RWPE2 (cell line): ENCODE measurements around the gene SPHKAP.

Experiments used
- ATAC-seq: fragments of 200-7000 bp; cut with Tn5 transposase; 3 replicates; pipeline ENCODE4 v1.9.1; 2021; ENCODE audit warnings: low read depth
- DNase-seq: peaks from one replicate; pipeline ENCODE4 v3.0.0-alpha.2; 2020; ENCODE audit warnings: low spot score
- H3K27ac ChIP-seq: fragments of 450-650 bp; 2 replicates; pipeline ENCODE4 v1.5.1; 2017; ENCODE audit warnings: mild to moderate bottlenecking; ENCODE audit not compliant: poor library complexity, severe bottlenecking
- H3K27me3 ChIP-seq: fragments of 250-450 bp; sonication (Bioruptor Pico); 2 replicates; pipeline ENCODE4 v1.5.1; 2021; ENCODE audit warnings: mild to moderate bottlenecking, moderate library complexity; ENCODE audit not compliant: insufficient read depth, poor library complexity, severe bottlenecking
- H3K36me3 ChIP-seq: fragments of 250-450 bp; sonication (Bioruptor Pico); 2 replicates; pipeline ENCODE4 v1.5.1; 2020; ENCODE audit warnings: low read depth, mild to moderate bottlenecking, moderate library complexity
- H3K4me1 ChIP-seq: fragments of 250-450 bp; sonication (Bioruptor Pico); 2 replicates; pipeline ENCODE4 v1.5.1; 2021; ENCODE audit warnings: mild to moderate bottlenecking, moderate library complexity; ENCODE audit not compliant: insufficient read depth, poor library complexity, severe bottlenecking
- H3K4me3 ChIP-seq: fragments of 250-450 bp; sonication (Bioruptor Pico); 2 replicates; pipeline ENCODE4 v1.5.1; 2021; ENCODE audit warnings: mild to moderate bottlenecking, moderate library complexity; ENCODE audit not compliant: severe bottlenecking
- H3K9me3 ChIP-seq: fragments of 250-450 bp; sonication (Bioruptor Pico); 2 replicates; pipeline ENCODE4 v1.5.1; 2021; ENCODE audit warnings: mild to moderate bottlenecking, moderate library complexity; ENCODE audit not compliant: severe bottlenecking
- CTCF ChIP-seq: fragments of 450-650 bp; IDR thresholded peaks from one replicate; pipeline ENCODE4 v1.5.1; 2017; ENCODE audit warnings: mild to moderate bottlenecking, moderate library complexity; ENCODE audit not compliant: poor library complexity, severe bottlenecking

Gene SPHKAP

GRCh38 chr2:228059735-228060134, 121.8 kb downstream of the SPHKAP start:
- no peak for TF ChIP-seq CTCF
- no peak overlapping the region for H3K4me3 ChIP-seq
- no peak overlapping the region for H3K27ac ChIP-seq
- H3K9me3 ChIP-seq: no peaks in the 10 kb centered on the region
- H3K36me3 ChIP-seq: no peaks in the 10 kb centered on the region
- peaks cover 19% of the 10 kb centered on the region for H3K27me3 ChIP-seq
- H3K4me1 ChIP-seq: no peaks in the 10 kb centered on the region
- DNase-seq (no peak), ATAC-seq (no peak)

DNA sequence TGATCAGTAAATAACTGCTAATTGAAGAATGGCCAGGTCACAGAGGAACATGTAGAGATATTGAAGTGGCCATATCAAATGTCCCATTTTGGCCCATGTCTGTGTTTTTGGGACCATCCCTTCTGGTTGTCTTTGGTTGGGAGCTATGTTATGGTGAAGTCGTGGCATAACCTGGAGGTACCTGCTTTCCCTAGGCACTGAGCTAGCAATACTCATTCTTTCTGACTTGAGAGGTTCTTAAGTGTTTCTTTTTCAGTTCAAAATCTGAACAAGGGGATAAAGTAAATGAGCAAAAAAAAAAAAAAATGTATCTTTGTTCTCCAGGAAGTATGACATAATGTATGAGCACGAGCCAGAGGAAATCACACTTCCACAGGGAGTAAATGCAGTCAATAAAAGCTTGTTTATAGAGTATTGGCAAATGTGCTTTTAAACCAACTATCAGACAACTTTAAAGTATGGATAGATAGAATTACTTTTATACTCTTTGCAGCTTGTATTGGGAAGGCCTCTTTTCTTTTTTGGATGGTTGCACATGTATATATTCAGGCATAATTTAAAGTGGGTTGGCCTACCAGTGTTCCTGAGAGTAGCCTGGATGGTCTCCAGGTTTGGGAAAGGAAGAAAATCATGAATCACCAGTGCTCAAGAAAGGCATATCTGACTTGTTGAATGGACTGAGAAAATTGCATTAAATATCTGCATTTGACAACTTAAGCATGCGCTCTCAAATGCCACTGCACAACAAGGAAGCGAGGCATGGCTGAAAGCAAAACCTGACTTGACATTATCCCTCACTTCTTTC, 125.0 kb downstream of the SPHKAP start:
- H3K4me1 ChIP-seq: no peaks in the 10 kb centered on the region
- no peak for TF ChIP-seq CTCF
- H3K27me3 ChIP-seq: peaks cover 13% of the 10 kb centered on the region
- DNase-seq (no peak), ATAC-seq (no peak)
- no peak overlapping the region for H3K27ac ChIP-seq
- H3K4me3 ChIP-seq: no peak overlapping the region
- H3K36me3 ChIP-seq: no peaks in the 10 kb centered on the region
- no peaks in the 10 kb centered on the region for H3K9me3 ChIP-seq

GRCh38 chr2:228048838-228049490, 132.5 kb downstream of the SPHKAP start:
- no peak overlapping the region for H3K27ac ChIP-seq
- H3K4me1 ChIP-seq: no peaks in the 10 kb centered on the region
- peak; percentile 99 for ATAC-seq
- H3K9me3 ChIP-seq: no peaks in the 10 kb centered on the region
- H3K36me3 ChIP-seq: no peaks in the 10 kb centered on the region
- H3K4me3 ChIP-seq: no peak overlapping the region
- no peaks in the 10 kb centered on the region for H3K27me3 ChIP-seq
- peak; percentile 66 for DNase-seq
- TF ChIP-seq CTCF: peak; percentile 73

DNA sequence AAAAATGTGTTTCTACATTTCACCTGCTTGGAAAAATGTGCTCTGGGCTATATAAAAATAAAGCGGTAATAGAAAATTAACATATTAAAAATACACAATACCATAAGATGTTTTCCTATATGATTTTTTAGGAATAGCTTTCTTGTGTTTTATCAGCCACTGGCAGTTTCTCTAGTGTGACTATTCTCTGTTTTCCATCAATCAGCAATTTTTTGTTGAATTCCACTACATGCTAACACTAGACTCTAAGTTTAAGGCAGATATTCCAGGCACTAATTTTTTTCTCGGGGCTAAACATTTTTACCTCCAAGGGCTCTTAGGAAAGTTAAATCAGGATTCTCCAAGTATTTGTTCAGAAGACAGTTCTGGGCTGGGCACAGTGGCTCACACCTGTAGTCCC, 140.5 kb downstream of the SPHKAP start:
- no peak for TF ChIP-seq CTCF
- Histone ChIP-seq H3K4me1 (no peaks in the 10 kb centered on the region), H3K9me3 (no peaks in the 10 kb centered on the region), H3K27me3 (no peaks in the 10 kb centered on the region), H3K36me3 (no peaks in the 10 kb centered on the region), H3K4me3 (no peak overlapping the region), H3K27ac (no peak overlapping the region)
- DNase-seq (no peak), ATAC-seq (no peak)
